MCF 10A (cell line): ENCODE results near the gene EIF3M. TPM values are rescaled to one million over a fixed set of nuclear protein-coding genes. Genes with fewer than 3 reads are reported as not detected.
"Not testable (repeated sequence)": the region's sequence is repeated elsewhere in the genome, so short reads cannot be mapped to it uniquely, and the experiment has no call there.

Source experiments
- BruUV-seq: library from RNA; stranded (reverse); fragments of 400-500 nt; replicated peaks from 2 replicates; lab custom pipeline; 2021; lab: Mats Ljungman, UMichigan
- CTCF ChIA-PET: fragments of 300-600 bp; sonication (Branson Sonifier 250); formaldehyde crosslinking; extraction: SDS; loops from one replicate; lab custom pipeline; 2021; ENCODE audit warnings: antibody characterized with exemption, inconsistent platforms; lab: Yijun Ruan, JAX
- POLR2A ChIA-PET: fragments of 300-600, 350-650 bp; sonication (Branson Sonifier 250); formaldehyde crosslinking; extraction: SDS; loops from one replicate; lab custom pipeline; 2020; ENCODE audit warnings: antibody characterized with exemption, inconsistent platforms; lab: Yijun Ruan, JAX
- DNase-seq: peaks from one replicate; pipeline ENCODE4 v3.0.0-alpha.2; 2018; ENCODE audit not compliant: unreplicated experiment
- H3K27ac Mint-ChIP-seq: one replicate; pipeline ENCODE4 v1.8.0; 2022; ENCODE audit warnings: mild to moderate bottlenecking, low read depth, mixed read lengths; ENCODE audit not compliant: unreplicated experiment
- H3K27me3 Mint-ChIP-seq: one replicate; pipeline ENCODE4 v1.8.0; 2022; ENCODE audit warnings: mixed read lengths; ENCODE audit not compliant: insufficient read depth, unreplicated experiment
- H3K36me3 Mint-ChIP-seq: one replicate; pipeline ENCODE4 v1.8.0; 2022; ENCODE audit warnings: mild to moderate bottlenecking, moderate library complexity, mixed read lengths; ENCODE audit not compliant: insufficient read depth, unreplicated experiment
- H3K4me1 Mint-ChIP-seq: one replicate; pipeline ENCODE4 v1.8.0; 2022; ENCODE audit warnings: mixed read lengths; ENCODE audit not compliant: insufficient read depth, unreplicated experiment
- H3K4me3 Mint-ChIP-seq: one replicate; pipeline ENCODE4 v1.8.0; 2022; ENCODE audit warnings: mild to moderate bottlenecking, moderate library complexity, mixed read lengths; ENCODE audit not compliant: unreplicated experiment
- H3K9me3 Mint-ChIP-seq: one replicate; pipeline ENCODE4 v1.8.0; 2022; ENCODE audit warnings: mixed read lengths; ENCODE audit not compliant: unreplicated experiment
- intact Hi-C: fragments of 100-400 bp; cut with micrococcal nuclease; formaldehyde crosslinking; loops from 2 replicates; pipeline ENCODE4 v1.14.1; 2022
- total RNA-seq: library from RNA; stranded (reverse); gene quantifications from 2 replicates; pipeline ENCODE4 v1.2.3, GENCODE V29; 2022
- TF ChIP-seq, protein P1 (sequence below): fragments of 200-600 bp; IDR thresholded peaks from one replicate; pipeline ENCODE4 v1.8.0; 2022; ENCODE audit warnings: antibody characterized with exemption, mild to moderate bottlenecking; ENCODE audit not compliant: unreplicated experiment

The EIF3M gene
- total RNA-seq, 1 experiment from 2014 or later, result 443 TPM

DNA sequence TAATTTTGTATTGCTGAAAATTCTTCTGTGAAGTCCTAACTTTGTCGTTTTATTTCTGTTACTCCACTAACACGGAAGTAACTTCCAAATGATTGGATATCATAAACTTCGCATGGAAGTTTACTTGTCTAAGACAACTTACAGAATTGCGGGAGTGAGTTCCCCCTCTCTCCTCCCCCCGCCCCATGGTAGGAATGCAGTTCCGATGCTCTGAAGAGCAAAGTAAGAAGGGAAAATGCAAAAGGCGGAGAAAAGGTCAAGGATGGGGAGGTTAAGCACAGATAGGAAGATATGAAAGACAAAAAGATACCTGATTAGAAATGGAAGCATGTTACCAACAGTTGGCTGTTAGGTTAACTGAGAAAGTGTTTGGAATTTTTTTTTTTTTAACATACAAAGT, 1.3 kb downstream of the EIF3M start:
- H3K9me3 Mint-ChIP-seq, result no peaks in the 10 kb centered on the region
- peaks cover 39% of the 10 kb centered on the region for H3K36me3 Mint-ChIP-seq
- ChIA-PET POLR2A (interaction anchor here (0.8 to 2.9 kb wide), 7 partner anchors 10 to 310 kb away, joined by 3 to 11 read pairs (median 7); no protein-coding TSS in a partner anchor), CTCF (no interaction called here)
- peak overlapping the region; percentile 96 for H3K4me3 Mint-ChIP-seq
- peaks cover 18% of the 10 kb centered on the region for H3K4me1 Mint-ChIP-seq
- H3K27ac Mint-ChIP-seq, result peak overlapping the region; percentile 98
- TSS peak; percentile 43 for BruUV-seq
- intact Hi-C loops, result loop anchor here (5.0 to 10.0 kb wide), 3 partner anchors 122 to 207 kb away; partner anchors contain the start of gene CCDC73
- peak; percentile 14 for DNase-seq
- no peaks in the 10 kb centered on the region for H3K27me3 Mint-ChIP-seq
- TF ChIP-seq, protein P1, sequence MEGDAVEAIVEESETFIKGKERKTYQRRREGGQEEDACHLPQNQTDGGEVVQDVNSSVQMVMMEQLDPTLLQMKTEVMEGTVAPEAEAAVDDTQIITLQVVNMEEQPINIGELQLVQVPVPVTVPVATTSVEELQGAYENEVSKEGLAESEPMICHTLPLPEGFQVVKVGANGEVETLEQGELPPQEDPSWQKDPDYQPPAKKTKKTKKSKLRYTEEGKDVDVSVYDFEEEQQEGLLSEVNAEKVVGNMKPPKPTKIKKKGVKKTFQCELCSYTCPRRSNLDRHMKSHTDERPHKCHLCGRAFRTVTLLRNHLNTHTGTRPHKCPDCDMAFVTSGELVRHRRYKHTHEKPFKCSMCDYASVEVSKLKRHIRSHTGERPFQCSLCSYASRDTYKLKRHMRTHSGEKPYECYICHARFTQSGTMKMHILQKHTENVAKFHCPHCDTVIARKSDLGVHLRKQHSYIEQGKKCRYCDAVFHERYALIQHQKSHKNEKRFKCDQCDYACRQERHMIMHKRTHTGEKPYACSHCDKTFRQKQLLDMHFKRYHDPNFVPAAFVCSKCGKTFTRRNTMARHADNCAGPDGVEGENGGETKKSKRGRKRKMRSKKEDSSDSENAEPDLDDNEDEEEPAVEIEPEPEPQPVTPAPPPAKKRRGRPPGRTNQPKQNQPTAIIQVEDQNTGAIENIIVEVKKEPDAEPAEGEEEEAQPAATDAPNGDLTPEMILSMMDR, result no peak

DNA sequence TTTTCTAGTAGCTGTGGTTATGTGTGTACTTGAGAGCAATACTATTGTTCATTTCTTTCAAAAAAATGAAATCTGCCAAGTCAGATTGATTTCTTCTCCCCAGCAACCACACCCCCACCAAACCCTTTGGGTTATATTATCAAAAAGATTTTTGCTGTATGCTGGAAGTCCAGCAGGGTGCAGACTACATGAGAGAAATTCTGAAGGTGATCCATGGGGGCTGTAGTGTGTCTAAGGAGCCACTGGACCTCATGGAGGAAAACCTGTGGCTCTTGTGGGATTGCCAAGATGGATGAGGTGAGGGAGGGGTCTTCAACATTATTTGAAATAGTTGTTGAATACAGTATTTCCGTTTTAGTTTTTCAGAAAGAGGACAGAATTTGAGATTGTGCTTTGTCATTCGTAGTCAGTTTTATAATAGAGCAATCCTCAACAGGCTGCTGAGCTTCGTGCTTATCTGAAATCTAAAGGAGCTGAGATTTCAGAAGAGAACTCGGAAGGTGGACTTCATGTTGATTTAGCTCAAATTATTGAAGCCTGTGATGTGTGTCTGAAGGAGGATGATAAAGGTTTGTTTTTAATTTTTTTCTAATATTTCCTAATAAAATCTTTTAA, 3.1 kb downstream of the EIF3M start:
- no TSS peak for BruUV-seq
- peak overlapping the region; percentile 17 for H3K4me3 Mint-ChIP-seq
- TF ChIP-seq, protein P1, result peak; percentile 8
- intact Hi-C loops, result loop anchor here (10.0 kb wide), 1 partner anchor 202 kb away; no protein-coding TSS in a partner anchor
- no peaks in the 10 kb centered on the region for H3K27me3 Mint-ChIP-seq
- peaks cover 19% of the 10 kb centered on the region for H3K4me1 Mint-ChIP-seq
- H3K36me3 Mint-ChIP-seq, result peaks cover 57% of the 10 kb centered on the region
- CTCF ChIA-PET, result interaction anchor here (0.5 to 1.5 kb wide), 9 partner anchors 10 to 1200 kb away, joined by 3 to 5 read pairs (median 3); no protein-coding TSS in a partner anchor
- peak; percentile 39 for DNase-seq
- H3K27ac Mint-ChIP-seq, result no peak overlapping the region
- POLR2A ChIA-PET, result interaction anchor here (0.8 to 1.6 kb wide), 4 partner anchors 11 to 205 kb away, joined by 3 to 4 read pairs (median 3); partner anchors contain the start of gene WT1
- no peaks in the 10 kb centered on the region for H3K9me3 Mint-ChIP-seq

DNA sequence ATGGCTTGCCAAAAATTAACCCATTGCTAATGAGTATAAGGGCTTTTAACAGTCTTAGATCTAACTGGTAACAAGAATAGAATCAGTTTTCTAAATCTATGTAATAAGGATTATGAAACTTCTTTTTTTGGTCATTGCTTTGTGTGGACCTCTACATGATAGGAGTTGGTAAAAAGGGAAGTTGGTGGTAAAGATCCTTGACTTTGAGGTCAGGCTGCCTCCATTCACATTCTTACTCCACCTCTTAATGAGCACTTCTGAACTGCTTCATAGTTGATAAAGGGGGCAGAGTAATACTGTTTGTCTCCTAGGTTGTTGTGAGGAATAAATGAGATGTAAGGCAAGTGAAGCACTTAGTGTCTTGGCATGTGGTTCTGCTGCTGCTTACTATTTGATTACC, 10.6 kb downstream of the EIF3M start:
- BruUV-seq, result TSS peak; percentile 0
- CTCF ChIA-PET, result interaction anchor here (0.6 to 2.1 kb wide), 3 partner anchors 16 to 201 kb away, joined by 3 to 8 read pairs (median 4); no protein-coding TSS in a partner anchor
- peaks cover 9% of the 10 kb centered on the region for H3K4me1 Mint-ChIP-seq

DNA sequence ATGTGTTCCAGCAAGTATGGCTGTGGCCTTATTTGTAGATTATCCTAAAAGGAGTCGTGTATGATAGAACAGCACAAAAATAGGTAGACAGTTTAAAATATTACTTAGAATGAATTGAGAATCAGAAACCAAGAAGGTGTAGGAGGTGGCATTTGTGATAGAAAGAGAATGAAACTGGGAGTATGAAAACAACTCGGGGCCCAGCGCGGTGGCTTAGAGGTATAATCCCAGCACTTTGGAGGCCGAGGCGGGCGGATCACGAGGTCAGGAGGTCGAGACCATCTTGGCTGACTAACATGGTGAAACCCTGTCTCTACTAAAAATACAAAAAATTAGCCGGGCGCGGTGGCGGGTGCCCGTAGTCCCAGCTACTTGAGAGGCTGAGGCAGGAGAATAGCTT, 12.5 kb downstream of the EIF3M start:
- intact Hi-C loops, H3K27me3 Mint-ChIP-seq: not testable (repeated sequence)
- peaks cover 88% of the 10 kb centered on the region for H3K36me3 Mint-ChIP-seq

More for the DNA sequence above, 10.6 kb downstream of the EIF3M start:
- H3K9me3 Mint-ChIP-seq, result no peaks in the 10 kb centered on the region
- intact Hi-C loops, result no loop called here
- TF ChIP-seq, protein P1, result no peak
- H3K27me3 Mint-ChIP-seq, result no peaks in the 10 kb centered on the region
- H3K27ac Mint-ChIP-seq, result no peak overlapping the region
- no peak for DNase-seq
- POLR2A ChIA-PET, result interaction anchor here (0.7 kb wide), 1 partner anchor 9 kb away, joined by 3 read pairs; no protein-coding TSS in a partner anchor
- peaks cover 98% of the 10 kb centered on the region for H3K36me3 Mint-ChIP-seq
- no peak overlapping the region for H3K4me3 Mint-ChIP-seq

More for the DNA sequence above, 12.5 kb downstream of the EIF3M start:
- CTCF ChIA-PET, result interaction anchor here (1.3 to 2.1 kb wide), 2 partner anchors 10 to 197 kb away, joined by 5 to 8 read pairs; no protein-coding TSS in a partner anchor
- not testable (repeated sequence) for BruUV-seq, H3K9me3 Mint-ChIP-seq, H3K27ac Mint-ChIP-seq, DNase-seq, H3K4me1 Mint-ChIP-seq, H3K4me3 Mint-ChIP-seq
- POLR2A ChIA-PET, result interaction anchor here (1.1 to 1.2 kb wide), 3 partner anchors 11 to 13 kb away, joined by 3 read pairs; partner anchors contain the start of gene EIF3M
